Activated CD8-positive, alpha-beta memory T cell treated with anti-CD3 and anti-CD28 coated beads for 1 hour (primary cell): ENCODE measurements around the gene OR2AE1.

Experiments
- DNase-seq, 2 donors: peaks; one replicate each; pipeline ENCODE4 v3.0.0-alpha.2; 2020; ENCODE audit warnings: low read depth in 1 of 2; ENCODE audit errors: extremely low read depth in 1 of 2

Gene OR2AE1

GRCh38 chr7:99860281-99861127, 16.3 kb downstream of the OR2AE1 start:
- no peak for DNase-seq

- DNase-seq, result no peak
Observed at GRCh38 chr7:99855236-99855635, 21.6 kb downstream of the OR2AE1 start.

DNA sequence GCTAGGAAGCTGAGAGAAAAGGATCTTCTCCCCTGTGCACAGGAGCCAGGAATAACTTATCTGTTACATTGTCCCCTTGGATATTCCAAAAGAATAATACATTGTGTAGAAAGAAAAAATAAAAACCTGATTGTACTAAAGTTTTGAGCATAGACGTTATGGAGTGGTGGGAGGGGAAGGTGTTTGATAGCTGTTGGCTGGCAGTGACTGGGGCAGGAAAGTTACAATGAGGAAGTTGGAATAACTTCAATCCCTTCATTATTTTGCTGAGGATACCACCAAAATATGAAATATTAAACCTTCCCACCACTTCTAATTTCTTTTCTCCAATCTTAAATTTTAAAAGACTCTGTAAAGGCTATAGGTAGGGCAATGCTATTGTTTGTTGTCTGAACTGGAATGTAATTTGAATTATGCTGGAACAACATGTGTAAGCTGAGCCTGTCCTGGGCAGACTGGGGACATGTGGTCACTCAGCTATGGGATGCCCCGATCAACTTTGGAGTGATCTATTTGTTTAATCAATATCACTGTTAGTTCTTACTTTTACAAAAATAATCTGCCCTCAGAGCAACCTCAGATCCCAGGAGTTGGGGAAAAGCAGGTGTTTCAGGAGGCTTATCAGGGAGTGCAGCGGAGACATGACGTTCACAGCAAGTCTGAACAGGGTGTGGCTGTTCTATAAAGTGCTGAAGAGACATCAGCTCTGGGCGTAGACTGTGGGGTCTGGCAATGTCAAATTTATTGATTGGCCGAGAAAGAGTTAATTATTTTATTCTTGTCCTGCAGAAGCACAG, 28.2 kb downstream of the OR2AE1 start:
- DNase-seq, result no peak

- DNase-seq, result no peak
Observed at GRCh38 chr7:99844328-99844727, 32.5 kb downstream of the OR2AE1 start.

DNA sequence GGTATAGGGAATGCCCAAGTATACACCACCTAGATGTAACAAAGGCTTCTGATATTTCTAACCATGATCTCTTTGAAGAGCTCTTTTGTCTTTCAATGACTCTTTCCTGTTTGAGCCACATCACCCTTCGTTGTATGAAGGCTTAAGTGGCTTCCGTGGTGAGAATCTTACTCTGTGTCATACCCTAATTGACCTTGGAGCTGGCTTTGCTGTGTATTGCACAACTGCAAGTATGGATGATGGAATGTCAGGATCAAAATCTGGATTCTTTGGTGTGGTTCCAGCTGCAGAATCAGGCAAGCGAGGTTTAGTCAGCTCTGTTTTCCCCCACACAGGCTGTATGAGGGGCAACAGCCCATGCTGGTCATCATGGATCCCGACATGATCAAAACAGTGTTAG, 33.0 kb downstream of the OR2AE1 start:
- no peak for DNase-seq

- no peak for DNase-seq
Observed at GRCh38 chr7:99842926-99843325, 33.9 kb downstream of the OR2AE1 start.

DNA sequence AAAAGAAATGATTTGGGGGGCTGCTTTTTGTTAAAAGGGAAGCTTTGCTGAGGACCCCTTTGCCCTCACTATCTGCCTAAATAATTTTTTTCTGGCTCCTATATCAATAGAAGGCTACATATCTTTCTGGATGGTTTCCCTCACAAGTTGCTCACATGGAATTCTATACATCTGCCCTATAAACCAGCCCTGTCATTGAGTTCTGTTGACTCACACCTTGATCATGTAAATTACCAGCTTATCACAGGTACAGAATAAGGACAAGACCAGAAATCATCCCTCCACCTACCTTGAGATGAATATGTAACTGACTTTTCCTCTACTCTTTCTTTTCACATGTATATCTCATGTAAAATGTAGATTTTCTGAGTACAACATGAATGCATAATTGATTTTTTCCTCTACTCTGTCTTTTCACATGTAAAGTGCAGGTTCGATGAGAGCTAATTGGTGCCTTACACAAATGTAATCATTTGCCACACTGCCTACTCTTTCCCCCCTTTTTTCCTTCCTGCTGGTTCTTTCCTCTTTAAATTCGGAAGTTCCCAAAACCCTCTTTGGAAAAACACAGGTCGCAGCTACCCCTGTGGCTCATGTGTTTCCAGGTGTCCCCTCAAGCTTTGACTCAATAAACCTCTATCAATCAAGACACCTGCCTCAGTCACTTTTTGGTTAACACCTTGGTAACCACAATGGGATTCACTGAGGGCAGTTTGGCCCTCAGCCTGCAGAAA, 36.5 kb downstream of the OR2AE1 start:
- DNase-seq, result no peak

GRCh38 chr7:99839287-99840021, 37.4 kb downstream of the OR2AE1 start:
- DNase-seq, result no peak

DNA sequence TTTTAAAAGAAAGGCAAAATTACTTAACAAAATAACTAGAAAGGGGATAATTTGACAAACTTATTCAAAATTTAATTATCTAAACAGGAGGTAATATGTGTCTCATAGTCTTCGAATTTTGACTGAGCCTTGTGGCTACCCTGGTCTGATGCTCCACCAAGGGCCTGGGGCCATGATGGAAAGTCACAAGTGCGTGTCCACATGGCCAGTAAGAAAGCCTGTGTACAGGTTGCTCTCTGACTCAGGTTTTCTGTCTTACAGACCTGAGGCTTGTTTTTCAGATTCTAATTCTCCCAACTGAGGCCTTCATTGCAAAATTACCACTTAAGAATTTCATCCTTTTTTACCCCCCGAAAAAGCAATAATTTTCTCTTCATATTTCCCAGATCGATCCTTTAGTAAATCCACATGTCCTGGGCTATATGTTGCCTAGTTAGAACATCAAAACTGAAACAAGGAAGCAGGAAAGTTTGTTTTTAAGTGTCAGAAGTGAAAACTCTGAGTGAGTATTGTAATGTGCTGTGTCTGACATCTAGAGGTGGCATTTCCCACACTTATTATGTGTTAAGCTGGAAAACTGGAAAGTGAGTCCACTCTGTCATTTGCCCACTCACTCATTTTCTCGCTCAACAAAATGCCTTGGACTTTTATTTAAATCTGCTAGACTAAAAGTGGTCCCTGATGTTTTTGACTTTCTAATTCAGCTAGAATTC, 39.0 kb downstream of the OR2AE1 start:
- no peak for DNase-seq

DNA sequence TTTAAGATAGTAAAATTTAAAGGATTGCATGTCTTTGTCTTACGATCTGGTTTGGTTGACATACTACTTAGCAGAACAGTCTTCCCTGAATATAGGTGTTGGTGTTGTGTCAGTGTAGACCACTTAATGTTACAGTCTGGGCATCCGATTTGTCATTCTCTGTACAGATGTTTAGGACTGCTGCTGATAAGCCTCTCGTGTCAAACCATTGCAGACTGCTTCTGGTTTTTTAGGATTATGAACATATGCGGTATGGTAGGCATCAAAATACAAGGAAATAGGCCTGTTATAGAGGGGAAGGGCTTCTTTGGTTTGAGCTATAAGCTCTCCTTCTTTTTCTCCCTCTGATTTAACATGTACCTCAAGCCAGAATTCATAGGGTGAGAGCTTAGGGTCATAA, 41.6 kb downstream of the OR2AE1 start:
- no peak for DNase-seq

DNA sequence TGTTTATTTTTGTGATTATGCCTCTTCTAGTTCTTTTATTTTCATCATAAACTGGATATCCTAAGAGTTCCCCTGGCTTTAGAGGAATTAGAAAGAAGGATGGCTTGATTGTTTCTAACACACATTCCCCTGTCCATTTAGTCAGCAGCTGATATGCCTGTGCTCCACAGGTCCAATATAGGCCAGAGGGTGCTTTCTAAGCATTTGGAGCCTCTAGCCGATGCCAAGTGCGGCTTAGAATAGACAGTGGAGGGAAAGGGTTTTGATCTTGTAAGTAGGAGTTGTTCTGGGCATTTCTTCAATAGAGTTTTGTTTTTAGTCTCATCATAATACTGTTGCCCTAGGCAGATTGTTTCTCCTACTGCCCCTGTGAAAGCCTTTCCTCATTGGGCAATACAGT, 42.5 kb downstream of the OR2AE1 start:
- no peak for DNase-seq

- DNase-seq, result no peak
Observed at GRCh38 chr7:99833289-99833877, 43.5 kb downstream of the OR2AE1 start.

- DNase-seq, result no peak
Observed at GRCh38 chr7:99831595-99831994, 45.2 kb downstream of the OR2AE1 start.

DNA sequence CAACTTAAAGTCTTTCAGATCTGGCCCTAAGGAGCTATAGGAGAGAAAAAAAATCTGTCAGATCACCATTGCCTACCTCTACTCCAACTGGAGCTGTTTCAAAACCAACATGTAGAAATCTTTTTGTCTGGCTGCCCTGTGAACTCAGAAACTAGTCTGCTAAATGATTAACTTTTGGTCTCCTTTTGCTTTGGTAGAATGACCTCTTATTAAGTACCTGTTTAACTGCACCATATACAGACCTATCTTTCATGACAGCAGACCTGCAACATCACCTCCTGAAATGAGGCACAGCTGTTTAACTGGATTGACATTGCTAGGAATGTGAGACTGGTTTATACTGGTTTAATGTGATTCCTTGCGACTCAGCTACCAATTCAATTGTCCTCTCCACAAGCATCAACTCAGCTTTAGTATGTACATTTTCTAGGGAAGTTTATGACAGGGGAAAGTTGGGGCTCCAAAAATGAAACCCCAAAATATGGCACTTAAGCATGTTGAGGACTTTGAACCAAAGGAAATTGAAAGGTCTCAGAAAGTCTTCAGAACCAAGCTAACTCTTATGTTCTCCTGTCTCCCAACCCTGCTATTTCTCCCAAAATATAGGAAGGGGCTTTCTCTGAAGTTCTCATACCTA, 47.2 kb downstream of the OR2AE1 start:
- no peak for DNase-seq

GRCh38 chr7:99828811-99829210, 48.0 kb downstream of the OR2AE1 start:
- DNase-seq, result no peak

GRCh38 chr7:99827040-99827778, 49.6 kb downstream of the OR2AE1 start:
- no peak for DNase-seq
